DMS 273 treated with DMSO at 0.1 percent for 48 hours (cell line): ENCODE data around the gene HIVEP2.

ENCODE experiments used
- DNase-seq: peaks from one replicate; lab custom pipeline; 2025; lab: John Stamatoyannopoulos, UW

Gene HIVEP2

GRCh38 chr6:142839686-142840040 lies 105.3 kb downstream of the HIVEP2 start:
- no peak for DNase-seq

GRCh38 chr6:142838821-142839685 lies 105.9 kb downstream of the HIVEP2 start:
- no peak for DNase-seq

- no peak for DNase-seq
Measured at GRCh38 chr6:142835787-142836535, 109.0 kb downstream of the HIVEP2 start.

- no peak for DNase-seq
Measured at GRCh38 chr6:142834853-142835252, 110.1 kb downstream of the HIVEP2 start.

- no peak for DNase-seq
Measured at GRCh38 chr6:142833798-142834197, 111.2 kb downstream of the HIVEP2 start.

- DNase-seq = no peak
Measured at GRCh38 chr6:142833054-142833453, 111.9 kb downstream of the HIVEP2 start.

GRCh38 chr6:142830807-142831206 lies 114.2 kb downstream of the HIVEP2 start:
- DNase-seq = no peak

- DNase-seq = no peak
Measured at GRCh38 chr6:142830116-142830710, 114.8 kb downstream of the HIVEP2 start.

- no peak for DNase-seq
Measured at GRCh38 chr6:142829556-142829955, 115.4 kb downstream of the HIVEP2 start.

- no peak for DNase-seq
Measured at GRCh38 chr6:142827991-142828390, 117.0 kb downstream of the HIVEP2 start.

GRCh38 chr6:142827369-142827768 lies 117.6 kb downstream of the HIVEP2 start:
- DNase-seq = no peak

- DNase-seq = no peak
Measured at GRCh38 chr6:142825760-142826159, 119.2 kb downstream of the HIVEP2 start.

- no peak for DNase-seq
Measured at GRCh38 chr6:142824426-142824825, 120.5 kb downstream of the HIVEP2 start.

- DNase-seq = peak; percentile 60
Measured at GRCh38 chr6:142823256-142823902, 121.6 kb downstream of the HIVEP2 start.

GRCh38 chr6:142822842-142823241 lies 122.1 kb downstream of the HIVEP2 start:
- DNase-seq = peak; percentile 90

GRCh38 chr6:142822383-142822782 lies 122.6 kb downstream of the HIVEP2 start:
- DNase-seq = no peak

GRCh38 chr6:142821860-142822259 lies 123.1 kb downstream of the HIVEP2 start:
- DNase-seq = no peak

GRCh38 chr6:142821164-142821716 lies 123.7 kb downstream of the HIVEP2 start:
- no peak for DNase-seq

- DNase-seq = peak; percentile 76
Measured at GRCh38 chr6:142820338-142821051, 124.5 kb downstream of the HIVEP2 start.

- DNase-seq = no peak
Measured at GRCh38 chr6:142819603-142820337, 125.2 kb downstream of the HIVEP2 start.

GRCh38 chr6:142816486-142816885 lies 128.5 kb downstream of the HIVEP2 start:
- no peak for DNase-seq
